Measurements from ENCODE around the gene APOD. TPM values are rescaled to one million over a fixed set of nuclear protein-coding genes. Genes with fewer than 3 reads are reported as not detected.

Gene APOD
- total and polyA plus RNA-seq, 9 of the 15 experiments (the other 6 are each of a cell fraction or from before 2014, with no cell fraction given) = 0.18 to 0.50 (median 0.35) TPM; not detected in 1

DNA sequence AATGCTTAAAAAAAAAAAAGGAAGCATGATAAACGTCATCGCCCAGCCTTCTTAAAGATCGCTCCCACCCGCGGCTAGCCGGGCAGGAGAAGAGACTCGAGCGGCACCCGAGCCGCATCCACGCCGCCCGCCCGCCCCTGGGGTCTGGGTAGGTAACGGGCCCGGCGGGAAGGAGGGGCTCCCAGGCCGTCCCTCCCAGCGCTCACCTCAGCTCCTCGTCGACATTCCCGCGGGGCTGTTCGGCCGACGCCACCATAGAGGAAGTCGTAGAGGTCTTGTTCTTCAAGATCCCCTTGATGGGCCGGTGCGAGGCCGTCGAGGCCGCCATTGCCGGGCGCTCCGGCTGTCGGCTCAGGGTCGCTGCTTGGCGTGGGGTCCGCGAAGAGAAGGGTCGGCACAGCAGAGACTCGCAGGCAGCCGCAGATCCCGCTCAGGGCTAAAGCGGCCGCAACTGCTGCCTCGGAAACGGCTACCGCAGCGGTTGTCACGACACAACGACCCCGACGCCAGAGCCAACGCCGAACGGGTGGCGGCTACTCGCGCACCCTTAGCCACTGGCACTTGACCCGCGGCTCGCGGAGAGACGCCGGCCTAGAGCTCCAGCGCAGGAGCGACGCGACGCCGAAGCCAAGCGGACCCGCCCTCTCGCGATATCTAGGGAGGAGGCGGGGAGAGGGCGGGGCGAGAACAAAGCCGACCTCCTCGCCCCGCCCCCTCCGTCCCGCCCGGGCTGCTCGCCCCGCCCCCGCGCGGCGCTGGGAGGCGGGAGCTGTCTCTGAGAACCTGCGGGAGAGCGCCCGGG lies 40.8 kb downstream of the APOD start, which contains the start of gene PPP1R2 (continued):
- TF ChIP-seq, protein P1, sequence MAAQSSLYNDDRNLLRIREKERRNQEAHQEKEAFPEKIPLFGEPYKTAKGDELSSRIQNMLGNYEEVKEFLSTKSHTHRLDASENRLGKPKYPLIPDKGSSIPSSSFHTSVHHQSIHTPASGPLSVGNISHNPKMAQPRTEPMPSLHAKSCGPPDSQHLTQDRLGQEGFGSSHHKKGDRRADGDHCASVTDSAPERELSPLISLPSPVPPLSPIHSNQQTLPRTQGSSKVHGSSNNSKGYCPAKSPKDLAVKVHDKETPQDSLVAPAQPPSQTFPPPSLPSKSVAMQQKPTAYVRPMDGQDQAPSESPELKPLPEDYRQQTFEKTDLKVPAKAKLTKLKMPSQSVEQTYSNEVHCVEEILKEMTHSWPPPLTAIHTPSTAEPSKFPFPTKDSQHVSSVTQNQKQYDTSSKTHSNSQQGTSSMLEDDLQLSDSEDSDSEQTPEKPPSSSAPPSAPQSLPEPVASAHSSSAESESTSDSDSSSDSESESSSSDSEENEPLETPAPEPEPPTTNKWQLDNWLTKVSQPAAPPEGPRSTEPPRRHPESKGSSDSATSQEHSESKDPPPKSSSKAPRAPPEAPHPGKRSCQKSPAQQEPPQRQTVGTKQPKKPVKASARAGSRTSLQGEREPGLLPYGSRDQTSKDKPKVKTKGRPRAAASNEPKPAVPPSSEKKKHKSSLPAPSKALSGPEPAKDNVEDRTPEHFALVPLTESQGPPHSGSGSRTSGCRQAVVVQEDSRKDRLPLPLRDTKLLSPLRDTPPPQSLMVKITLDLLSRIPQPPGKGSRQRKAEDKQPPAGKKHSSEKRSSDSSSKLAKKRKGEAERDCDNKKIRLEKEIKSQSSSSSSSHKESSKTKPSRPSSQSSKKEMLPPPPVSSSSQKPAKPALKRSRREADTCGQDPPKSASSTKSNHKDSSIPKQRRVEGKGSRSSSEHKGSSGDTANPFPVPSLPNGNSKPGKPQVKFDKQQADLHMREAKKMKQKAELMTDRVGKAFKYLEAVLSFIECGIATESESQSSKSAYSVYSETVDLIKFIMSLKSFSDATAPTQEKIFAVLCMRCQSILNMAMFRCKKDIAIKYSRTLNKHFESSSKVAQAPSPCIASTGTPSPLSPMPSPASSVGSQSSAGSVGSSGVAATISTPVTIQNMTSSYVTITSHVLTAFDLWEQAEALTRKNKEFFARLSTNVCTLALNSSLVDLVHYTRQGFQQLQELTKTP (IDR thresholded peaks at IDR 0.05; ENCODE audit: low read depth in 1 of 2, partially characterized antibody in 2 of 2) = no peak
- TF ChIP-seq, protein P2, sequence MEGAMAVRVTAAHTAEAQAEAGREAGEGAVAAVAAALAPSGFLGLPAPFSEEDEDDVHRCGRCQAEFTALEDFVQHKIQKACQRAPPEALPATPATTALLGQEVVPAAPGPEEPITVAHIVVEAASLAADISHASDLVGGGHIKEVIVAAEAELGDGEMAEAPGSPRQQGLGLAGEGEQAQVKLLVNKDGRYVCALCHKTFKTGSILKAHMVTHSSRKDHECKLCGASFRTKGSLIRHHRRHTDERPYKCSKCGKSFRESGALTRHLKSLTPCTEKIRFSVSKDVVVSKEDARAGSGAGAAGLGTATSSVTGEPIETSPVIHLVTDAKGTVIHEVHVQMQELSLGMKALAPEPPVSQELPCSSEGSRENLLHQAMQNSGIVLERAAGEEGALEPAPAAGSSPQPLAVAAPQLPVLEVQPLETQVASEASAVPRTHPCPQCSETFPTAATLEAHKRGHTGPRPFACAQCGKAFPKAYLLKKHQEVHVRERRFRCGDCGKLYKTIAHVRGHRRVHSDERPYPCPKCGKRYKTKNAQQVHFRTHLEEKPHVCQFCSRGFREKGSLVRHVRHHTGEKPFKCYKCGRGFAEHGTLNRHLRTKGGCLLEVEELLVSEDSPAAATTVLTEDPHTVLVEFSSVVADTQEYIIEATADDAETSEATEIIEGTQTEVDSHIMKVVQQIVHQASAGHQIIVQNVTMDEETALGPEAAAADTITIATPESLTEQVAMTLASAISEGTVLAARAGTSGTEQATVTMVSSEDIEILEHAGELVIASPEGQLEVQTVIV (CRISPR knock-in tag; IDR thresholded peaks at IDR 0.05; ENCODE audit: borderline replicate concordance) = no peak
- TF ChIP-seq ZKSCAN8 (CRISPR knock-in tag; IDR thresholded peaks at IDR 0.05) (no peak), SUPT5H (IDR thresholded peaks at IDR 0.05) (peak; percentile 93), CTBP1 (IDR thresholded peaks at IDR 0.05; ENCODE audit: borderline replicate concordance) (no peak; the same call in 1 of the 2 replicates), CBX5 (IDR thresholded peaks at IDR 0.05; ENCODE audit: borderline replicate concordance, low read depth) (no peak), ZNF764 (CRISPR knock-in tag; IDR thresholded peaks at IDR 0.05; ENCODE audit: low read depth) (no peak), CHD2 (IDR thresholded peaks at IDR 0.05; ENCODE audit: low read depth, low read length) (peak; percentile 97), MED1 (CRISPR knock-in tag; IDR thresholded peaks at IDR 0.05; ENCODE audit: borderline replicate concordance) (no peak), CHD4 (IDR thresholded peaks at IDR 0.05; ENCODE audit: insufficient read depth, insufficient replicate concordance, low read depth, low read length, poor library complexity, severe bottlenecking) (no peak), ZNF143 (CRISPR knock-in tag; IDR thresholded peaks at IDR 0.05) (no peak), CBFA2T3 (IDR thresholded peaks at IDR 0.05) (no peak), NR2C1 (IDR thresholded peaks at IDR 0.05) (no peak), NR2C1 (tag; IDR thresholded peaks at IDR 0.05) (peak; percentile 16; the same call in 1 of the 2 replicates), CHD1 (IDR thresholded peaks at IDR 0.05; ENCODE audit: low read length) (peak; percentile 89)
- TF ChIP-seq, protein P3, sequence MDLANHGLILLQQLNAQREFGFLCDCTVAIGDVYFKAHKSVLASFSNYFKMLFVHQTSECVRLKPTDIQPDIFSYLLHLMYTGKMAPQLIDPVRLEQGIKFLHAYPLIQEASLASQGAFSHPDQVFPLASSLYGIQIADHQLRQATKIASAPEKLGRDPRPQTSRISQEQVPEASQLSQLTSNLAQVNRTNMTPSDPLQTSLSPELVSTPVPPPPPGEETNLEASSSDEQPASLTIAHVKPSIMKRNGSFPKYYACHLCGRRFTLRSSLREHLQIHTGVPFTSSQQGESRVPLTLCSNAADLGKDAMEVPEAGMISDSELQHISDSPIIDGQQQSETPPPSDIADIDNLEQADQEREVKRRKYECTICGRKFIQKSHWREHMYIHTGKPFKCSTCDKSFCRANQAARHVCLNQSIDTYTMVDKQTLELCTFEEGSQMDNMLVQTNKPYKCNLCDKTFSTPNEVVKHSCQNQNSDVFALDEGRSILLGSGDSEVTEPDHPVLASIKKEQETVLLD (IDR thresholded peaks at IDR 0.05) = no peak
- TF ChIP-seq, protein P4, sequence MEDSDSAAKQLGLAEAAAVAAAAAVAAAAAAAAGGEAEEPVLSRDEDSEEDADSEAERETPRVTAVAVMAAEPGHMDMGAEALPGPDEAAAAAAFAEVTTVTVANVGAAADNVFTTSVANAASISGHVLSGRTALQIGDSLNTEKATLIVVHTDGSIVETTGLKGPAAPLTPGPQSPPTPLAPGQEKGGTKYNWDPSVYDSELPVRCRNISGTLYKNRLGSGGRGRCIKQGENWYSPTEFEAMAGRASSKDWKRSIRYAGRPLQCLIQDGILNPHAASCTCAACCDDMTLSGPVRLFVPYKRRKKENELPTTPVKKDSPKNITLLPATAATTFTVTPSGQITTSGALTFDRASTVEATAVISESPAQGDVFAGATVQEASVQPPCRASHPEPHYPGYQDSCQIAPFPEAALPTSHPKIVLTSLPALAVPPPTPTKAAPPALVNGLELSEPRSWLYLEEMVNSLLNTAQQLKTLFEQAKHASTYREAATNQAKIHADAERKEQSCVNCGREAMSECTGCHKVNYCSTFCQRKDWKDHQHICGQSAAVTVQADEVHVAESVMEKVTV (CRISPR knock-in tag; IDR thresholded peaks at IDR 0.05) = no peak
